Placental epithelial cell (primary cell): Measurements from ENCODE around the gene MRPL36. TPM values are rescaled to one million over a fixed set of nuclear protein-coding genes. Genes with fewer than 3 reads are reported as not detected.

Experiments used
- total RNA-seq: library from RNA; depleted of rRNA; stranded (reverse); fragments of >200 nt; gene quantifications from 2 replicates; pipeline ENCODE4 v1.2.3, GENCODE V29; 2012

MRPL36 gene
- 22.7 and 29.4 TPM in 2 replicates for total RNA-seq

GRCh38 chr5:1799602-1800471, at the start of gene MRPL36:
Gene MRPL36, minus strand, starts transcription at chr5:1799837. Its CDS starts 902 bp downstream, at chr5:1798935.

GRCh38 chr5:1801222-1801966, 1.8 kb upstream of the MRPL36 start, which contains the start of gene NDUFS6:
Gene NDUFS6, plus strand, starts transcription at chr5:1801407. Its CDS starts 11 bp downstream, at chr5:1801418.

Other genes starting within 250 kb of the MRPL36 start
- gene NDUFS6, start 1.6 kb upstream of the MRPL36 start, total RNA-seq = 9.4 and 19.4 TPM in 2 replicates
- 0.11 TPM in 1 of 2 replicates, not detected in the other for gene IRX4, start 83.1 kb upstream of the MRPL36 start, total RNA-seq